Measurements from ENCODE around the gene TRDN.

DNA sequence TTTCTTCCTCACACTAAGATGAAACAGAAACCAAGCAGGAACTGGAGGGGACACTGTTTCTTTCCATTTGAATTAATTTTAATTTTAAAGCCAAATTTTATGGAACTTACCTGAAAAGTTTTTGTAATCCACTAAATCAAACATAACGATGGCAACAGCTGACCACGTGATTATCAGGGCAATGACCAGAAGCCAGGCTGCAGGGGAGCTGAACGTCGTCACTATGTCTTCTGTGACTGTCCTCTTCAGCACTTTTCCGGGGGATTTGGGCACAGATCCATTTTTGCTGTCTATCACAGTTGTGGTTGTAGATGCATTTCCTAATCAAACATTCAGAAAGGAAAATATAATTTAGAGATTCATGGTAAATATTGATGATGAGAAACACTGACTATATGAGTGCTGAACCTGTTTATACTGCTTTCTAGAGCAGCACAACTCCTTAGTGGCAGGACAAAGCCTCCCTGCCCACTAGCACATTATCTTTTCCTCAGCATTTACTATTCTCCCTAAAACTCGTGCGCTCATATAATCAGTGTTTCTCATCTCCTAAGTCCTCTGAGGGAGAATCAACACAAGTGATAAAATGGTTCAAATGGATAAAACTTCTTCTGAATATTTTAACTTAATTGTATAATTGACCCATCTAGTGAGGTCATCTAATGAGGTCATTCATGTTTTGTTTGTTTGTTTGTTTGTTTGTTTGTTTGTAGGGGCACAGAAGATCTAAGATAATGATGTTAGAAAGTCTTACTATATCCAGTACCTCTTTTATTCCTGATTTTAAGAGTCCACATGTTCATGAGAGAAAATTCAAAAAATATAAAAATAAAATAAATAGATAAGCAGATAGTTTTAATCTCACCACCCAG, 65.7 kb downstream of the TRDN start:
- TF ChIP-seq ZFP30 (CRISPR knock-in tag; IDR thresholded peaks at IDR 0.05), result no peak
- TF ChIP-seq ZNF70 (CRISPR knock-in tag; IDR thresholded peaks at IDR 0.05), result no peak
- no peak for TF ChIP-seq RARB (CRISPR knock-in tag; IDR thresholded peaks at IDR 0.05)
- TF ChIP-seq ISL1 (CRISPR knock-in tag; IDR thresholded peaks at IDR 0.05), result no peak
- no peak for TF ChIP-seq ARNTL (CRISPR knock-in tag; IDR thresholded peaks at IDR 0.05; ENCODE audit: borderline replicate concordance, low read depth)
- TF ChIP-seq, protein P1, sequence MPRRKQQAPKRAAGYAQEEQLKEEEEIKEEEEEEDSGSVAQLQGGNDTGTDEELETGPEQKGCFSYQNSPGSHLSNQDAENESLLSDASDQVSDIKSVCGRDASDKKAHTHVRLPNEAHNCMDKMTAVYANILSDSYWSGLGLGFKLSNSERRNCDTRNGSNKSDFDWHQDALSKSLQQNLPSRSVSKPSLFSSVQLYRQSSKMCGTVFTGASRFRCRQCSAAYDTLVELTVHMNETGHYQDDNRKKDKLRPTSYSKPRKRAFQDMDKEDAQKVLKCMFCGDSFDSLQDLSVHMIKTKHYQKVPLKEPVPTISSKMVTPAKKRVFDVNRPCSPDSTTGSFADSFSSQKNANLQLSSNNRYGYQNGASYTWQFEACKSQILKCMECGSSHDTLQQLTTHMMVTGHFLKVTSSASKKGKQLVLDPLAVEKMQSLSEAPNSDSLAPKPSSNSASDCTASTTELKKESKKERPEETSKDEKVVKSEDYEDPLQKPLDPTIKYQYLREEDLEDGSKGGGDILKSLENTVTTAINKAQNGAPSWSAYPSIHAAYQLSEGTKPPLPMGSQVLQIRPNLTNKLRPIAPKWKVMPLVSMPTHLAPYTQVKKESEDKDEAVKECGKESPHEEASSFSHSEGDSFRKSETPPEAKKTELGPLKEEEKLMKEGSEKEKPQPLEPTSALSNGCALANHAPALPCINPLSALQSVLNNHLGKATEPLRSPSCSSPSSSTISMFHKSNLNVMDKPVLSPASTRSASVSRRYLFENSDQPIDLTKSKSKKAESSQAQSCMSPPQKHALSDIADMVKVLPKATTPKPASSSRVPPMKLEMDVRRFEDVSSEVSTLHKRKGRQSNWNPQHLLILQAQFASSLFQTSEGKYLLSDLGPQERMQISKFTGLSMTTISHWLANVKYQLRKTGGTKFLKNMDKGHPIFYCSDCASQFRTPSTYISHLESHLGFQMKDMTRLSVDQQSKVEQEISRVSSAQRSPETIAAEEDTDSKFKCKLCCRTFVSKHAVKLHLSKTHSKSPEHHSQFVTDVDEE (CRISPR knock-in tag; IDR thresholded peaks at IDR 0.05), result no peak
- no peak for TF ChIP-seq OSR1 (CRISPR knock-in tag; IDR thresholded peaks at IDR 0.05)
- no peak for TF ChIP-seq SNAI2 (CRISPR knock-in tag; IDR thresholded peaks at IDR 0.05)
- no peak for TF ChIP-seq GLIS3 (CRISPR knock-in tag; IDR thresholded peaks at IDR 0.05)
- no peak for TF ChIP-seq TCF4 (CRISPR knock-in tag; IDR thresholded peaks at IDR 0.05; ENCODE audit: borderline replicate concordance)
- TF ChIP-seq, protein P2, sequence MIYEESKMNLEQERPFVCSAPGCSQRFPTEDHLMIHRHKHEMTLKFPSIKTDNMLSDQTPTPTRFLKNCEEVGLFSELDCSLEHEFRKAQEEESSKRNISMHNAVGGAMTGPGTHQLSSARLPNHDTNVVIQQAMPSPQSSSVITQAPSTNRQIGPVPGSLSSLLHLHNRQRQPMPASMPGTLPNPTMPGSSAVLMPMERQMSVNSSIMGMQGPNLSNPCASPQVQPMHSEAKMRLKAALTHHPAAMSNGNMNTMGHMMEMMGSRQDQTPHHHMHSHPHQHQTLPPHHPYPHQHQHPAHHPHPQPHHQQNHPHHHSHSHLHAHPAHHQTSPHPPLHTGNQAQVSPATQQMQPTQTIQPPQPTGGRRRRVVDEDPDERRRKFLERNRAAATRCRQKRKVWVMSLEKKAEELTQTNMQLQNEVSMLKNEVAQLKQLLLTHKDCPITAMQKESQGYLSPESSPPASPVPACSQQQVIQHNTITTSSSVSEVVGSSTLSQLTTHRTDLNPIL (CRISPR knock-in tag; IDR thresholded peaks at IDR 0.05; ENCODE audit: low read depth), result no peak
- TF ChIP-seq TOX (CRISPR knock-in tag; IDR thresholded peaks at IDR 0.05; ENCODE audit: borderline replicate concordance), result no peak
- no peak for TF ChIP-seq ESRRG (CRISPR knock-in tag; IDR thresholded peaks at IDR 0.05)

Measured in SK-N-SH treated with all-trans-retinoic acid at 6 μM for 48 hours (cell line).